NT2/D1 (cell line): ENCODE measurements around the gene WDR45B.
A peak's percentile ranks its signal among the peaks of the same experiment; 100 is the strongest.

Experiments used
- DNase-seq: peaks from one replicate; pipeline ENCODE4 v3.0.0-alpha.2; 2011; ENCODE audit warnings: low read depth, low spot score
- H3K27me3 ChIP-seq: 2 replicates; pipeline ENCODE4 v1.6.0; 2011; ENCODE audit warnings: mild to moderate bottlenecking; ENCODE audit not compliant: insufficient read length, insufficient read depth
- H3K36me3 ChIP-seq: 2 replicates; pipeline ENCODE4 v1.6.1; 2011; ENCODE audit warnings: mild to moderate bottlenecking, low read length, mixed read lengths; ENCODE audit not compliant: insufficient read depth, insufficient read length
- H3K4me1 ChIP-seq: 2 replicates; pipeline ENCODE4 v1.5.1; 2011; ENCODE audit not compliant: insufficient read depth, insufficient read length
- H3K4me3 ChIP-seq: 2 replicates; pipeline ENCODE4 v1.5.1; 2011; ENCODE audit warnings: low read depth; ENCODE audit not compliant: insufficient read length
- H3K9ac ChIP-seq: 2 replicates; pipeline ENCODE4 v1.6.0; 2011; ENCODE audit warnings: low read depth; ENCODE audit not compliant: insufficient read length
- H3K9me3 ChIP-seq: 2 replicates; pipeline ENCODE4 v1.5.1; 2011; ENCODE audit warnings: mild to moderate bottlenecking, low read length; ENCODE audit not compliant: insufficient read depth
- SUZ12 ChIP-seq: IDR thresholded peaks from 2 replicates; pipeline ENCODE4 v1.6.1; 2011; ENCODE audit not compliant: insufficient read length, insufficient read depth; ENCODE audit errors: extremely low read depth
- YY1 ChIP-seq: IDR thresholded peaks from 2 replicates; pipeline ENCODE4 v1.6.1; 2011; ENCODE audit not compliant: insufficient read length, insufficient read depth
- ZNF274 ChIP-seq: IDR thresholded peaks from 2 replicates; pipeline ENCODE4 v1.6.1; 2011; ENCODE audit warnings: mild to moderate bottlenecking, low read depth, low read length

WDR45B gene

GRCh38 chr17:82619211-82619610 is 29.0 kb downstream of the WDR45B start:
- no peak overlapping the region for H3K9ac ChIP-seq
- peaks cover 2% of the 10 kb centered on the region for H3K4me1 ChIP-seq
- H3K4me3 ChIP-seq, result no peak overlapping the region
- no peaks in the 10 kb centered on the region for H3K27me3 ChIP-seq
- DNase-seq, result no peak
- H3K36me3 ChIP-seq, result peaks cover 81% of the 10 kb centered on the region
- no peaks in the 10 kb centered on the region for H3K9me3 ChIP-seq
- TF ChIP-seq SUZ12 (no peak), YY1 (no peak), ZNF274 (no peak)

GRCh38 chr17:82616021-82616711 is 32.1 kb downstream of the WDR45B start:
- TF ChIP-seq SUZ12, result no peak
- no peak for TF ChIP-seq YY1
- TF ChIP-seq ZNF274, result no peak
- H3K9me3 ChIP-seq, result no peaks in the 10 kb centered on the region
- no peaks in the 10 kb centered on the region for H3K27me3 ChIP-seq
- peaks cover 9% of the 10 kb centered on the region for H3K4me1 ChIP-seq
- peaks cover 75% of the 10 kb centered on the region for H3K36me3 ChIP-seq
- DNase-seq, result no peak
- H3K4me3 ChIP-seq, result no peak overlapping the region
- no peak overlapping the region for H3K9ac ChIP-seq

- Histone ChIP-seq H3K9ac (no peak overlapping the region), H3K36me3 (peaks cover 73% of the 10 kb centered on the region), H3K4me3 (no peak overlapping the region), H3K9me3 (no peaks in the 10 kb centered on the region), H3K27me3 (no peaks in the 10 kb centered on the region), H3K4me1 (peaks cover 9% of the 10 kb centered on the region)
- TF ChIP-seq YY1, result no peak
- TF ChIP-seq ZNF274, result no peak
- no peak for TF ChIP-seq SUZ12
- DNase-seq, result no peak
These were observed 32.9 kb downstream of the WDR45B start for GRCh38 chr17:82615084-82616020.

- no peaks in the 10 kb centered on the region for H3K27me3 ChIP-seq
- no peak for TF ChIP-seq SUZ12
- no peak for TF ChIP-seq ZNF274
- TF ChIP-seq YY1, result no peak
- no peak for DNase-seq
- no peak overlapping the region for H3K9ac ChIP-seq
- peaks cover 72% of the 10 kb centered on the region for H3K36me3 ChIP-seq
- H3K4me3 ChIP-seq, result no peak overlapping the region
- peaks cover 9% of the 10 kb centered on the region for H3K4me1 ChIP-seq
- no peaks in the 10 kb centered on the region for H3K9me3 ChIP-seq
These were observed 34.1 kb downstream of the WDR45B start for GRCh38 chr17:82614095-82614631.

GRCh38 chr17:82613283-82614094 is 34.8 kb downstream of the WDR45B start:
- no peak for DNase-seq
- Histone ChIP-seq H3K4me1 (peaks cover 9% of the 10 kb centered on the region), H3K9me3 (no peaks in the 10 kb centered on the region), H3K9ac (peak overlapping the region; percentile 53), H3K36me3 (peaks cover 69% of the 10 kb centered on the region), H3K4me3 (no peak overlapping the region), H3K27me3 (no peaks in the 10 kb centered on the region)
- TF ChIP-seq YY1 (no peak), SUZ12 (no peak), ZNF274 (no peak)

- no peak overlapping the region for H3K4me3 ChIP-seq
- peaks cover 9% of the 10 kb centered on the region for H3K4me1 ChIP-seq
- H3K9me3 ChIP-seq, result no peaks in the 10 kb centered on the region
- H3K27me3 ChIP-seq, result no peaks in the 10 kb centered on the region
- TF ChIP-seq SUZ12, result no peak
- TF ChIP-seq YY1, result no peak
- no peak for TF ChIP-seq ZNF274
- DNase-seq, result no peak
- H3K36me3 ChIP-seq, result peaks cover 55% of the 10 kb centered on the region
- H3K9ac ChIP-seq, result no peak overlapping the region
These were observed 36.8 kb downstream of the WDR45B start for GRCh38 chr17:82611140-82612058.
